HEK293 (cell line): ENCODE results near the gene CRHBP.

Source experiments
- KLF1 ChIP-seq: fragments of 450-650 bp; formaldehyde crosslinking; IDR thresholded peaks from 2 replicates; pipeline ENCODE4 v1.5.1; 2016; ENCODE audit warnings: missing biosample characterization, missing genetic modification characterization
- MYNN ChIP-seq: fragments of 450-650 bp; formaldehyde crosslinking; IDR thresholded peaks from 2 replicates; pipeline ENCODE4 v1.5.1; 2016; ENCODE audit warnings: missing biosample characterization, missing genetic modification characterization, borderline replicate concordance
- WT1 ChIP-seq: fragments of 450-650 bp; formaldehyde crosslinking; IDR thresholded peaks from 2 replicates; pipeline ENCODE4 v1.5.1; 2016; ENCODE audit warnings: missing biosample characterization, missing genetic modification characterization
- ZFP69B ChIP-seq: fragments of 450-650 bp; formaldehyde crosslinking; IDR thresholded peaks from 2 replicates; pipeline ENCODE4 v1.5.1; 2016; ENCODE audit warnings: missing biosample characterization, missing genetic modification characterization
- ZNF140 ChIP-seq: fragments of 450-650 bp; formaldehyde crosslinking; IDR thresholded peaks from 2 replicates; pipeline ENCODE4 v1.5.1; 2016; ENCODE audit warnings: missing biosample characterization, missing genetic modification characterization
- ZNF248 ChIP-seq: fragments of 450-650 bp; formaldehyde crosslinking; IDR thresholded peaks from 2 replicates; pipeline ENCODE4 v1.5.1; 2017; ENCODE audit warnings: missing biosample characterization, missing genetic modification characterization
- ZNF324 ChIP-seq: fragments of 450-650 bp; formaldehyde crosslinking; IDR thresholded peaks from 2 replicates; pipeline ENCODE4 v1.5.1; 2016; ENCODE audit warnings: missing biosample characterization, missing genetic modification characterization
- ZNF341 ChIP-seq: fragments of 450-650 bp; formaldehyde crosslinking; IDR thresholded peaks from 2 replicates; pipeline ENCODE4; 2016; ENCODE audit warnings: low read depth, missing biosample characterization, missing genetic modification characterization
- ZNF354C ChIP-seq: fragments of 450-650 bp; formaldehyde crosslinking; IDR thresholded peaks from 2 replicates; pipeline ENCODE4 v1.5.1; 2016; ENCODE audit warnings: missing biosample characterization, missing genetic modification characterization, low read depth, borderline replicate concordance
- ZNF404 ChIP-seq: fragments of 450-650 bp; formaldehyde crosslinking; IDR thresholded peaks from 2 replicates; pipeline ENCODE4 v1.5.1; 2017; ENCODE audit warnings: missing biosample characterization, missing genetic modification characterization
- TF ChIP-seq, protein P1 (sequence below): fragments of 450-650 bp; formaldehyde crosslinking; IDR thresholded peaks from 2 replicates; pipeline ENCODE4 v1.5.1; 2016; ENCODE audit warnings: missing biosample characterization, missing genetic modification characterization

DNA sequence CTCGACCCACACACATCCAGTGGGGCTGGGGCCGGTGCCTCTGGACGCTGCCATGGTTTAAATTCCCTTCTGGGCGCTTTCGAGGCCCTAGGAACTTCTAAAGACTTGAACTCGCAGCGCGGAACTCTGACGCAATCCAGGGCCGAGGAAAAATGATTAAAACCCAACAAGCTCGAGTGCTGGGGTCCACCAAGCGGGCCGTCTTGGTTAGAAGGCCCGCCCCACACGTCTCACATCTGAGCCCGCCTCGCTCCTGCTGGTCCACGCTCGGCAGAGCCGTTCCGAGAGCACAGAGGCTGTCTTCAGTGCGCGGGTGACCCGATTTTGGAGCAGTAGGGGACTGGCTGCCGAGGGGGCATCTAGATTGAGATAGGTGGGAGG is 1.5 kb downstream of the CRHBP start:
- TF ChIP-seq ZNF324 (tag by site-specific recombination) (no peak), ZNF140 (no peak), KLF1 (tag by site-specific recombination) (no peak), ZNF248 (tag by site-specific recombination) (no peak), WT1 (tag by site-specific recombination) (no peak), ZNF341 (tag by site-specific recombination) (no peak), MYNN (tag by site-specific recombination) (no peak), ZNF404 (tag by site-specific recombination) (no peak), ZFP69B (no peak), ZNF354C (tag by site-specific recombination) (no peak)
- TF ChIP-seq, protein P1, sequence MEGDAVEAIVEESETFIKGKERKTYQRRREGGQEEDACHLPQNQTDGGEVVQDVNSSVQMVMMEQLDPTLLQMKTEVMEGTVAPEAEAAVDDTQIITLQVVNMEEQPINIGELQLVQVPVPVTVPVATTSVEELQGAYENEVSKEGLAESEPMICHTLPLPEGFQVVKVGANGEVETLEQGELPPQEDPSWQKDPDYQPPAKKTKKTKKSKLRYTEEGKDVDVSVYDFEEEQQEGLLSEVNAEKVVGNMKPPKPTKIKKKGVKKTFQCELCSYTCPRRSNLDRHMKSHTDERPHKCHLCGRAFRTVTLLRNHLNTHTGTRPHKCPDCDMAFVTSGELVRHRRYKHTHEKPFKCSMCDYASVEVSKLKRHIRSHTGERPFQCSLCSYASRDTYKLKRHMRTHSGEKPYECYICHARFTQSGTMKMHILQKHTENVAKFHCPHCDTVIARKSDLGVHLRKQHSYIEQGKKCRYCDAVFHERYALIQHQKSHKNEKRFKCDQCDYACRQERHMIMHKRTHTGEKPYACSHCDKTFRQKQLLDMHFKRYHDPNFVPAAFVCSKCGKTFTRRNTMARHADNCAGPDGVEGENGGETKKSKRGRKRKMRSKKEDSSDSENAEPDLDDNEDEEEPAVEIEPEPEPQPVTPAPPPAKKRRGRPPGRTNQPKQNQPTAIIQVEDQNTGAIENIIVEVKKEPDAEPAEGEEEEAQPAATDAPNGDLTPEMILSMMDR (tag by site-specific recombination): no peak
